ENCODE results near the gene ANKRD29. TPM values are rescaled to one million over a fixed set of nuclear protein-coding genes. Genes with fewer than 3 reads are reported as not detected.
"Not testable (repeated sequence)": the region's sequence is repeated elsewhere in the genome, so short reads cannot be mapped to it uniquely, and the experiment has no call there.

Gene ANKRD29
- total RNA-seq, 1 donor from 2014 or later = 9.2 TPM

- Histone ChIP-seq H3K9me3 (replicated peaks) (no peaks in the 10 kb centered on the region), H3K36me3 (peaks cover 9% of the 10 kb centered on the region), H3K4me1 (peaks cover 57% of the 10 kb centered on the region), H3K4me3 (no peak overlapping the region), H3K27me3 (ENCODE audit: low read depth) (no peaks in the 10 kb centered on the region), H3K27ac (replicated peaks) (no peak overlapping the region)
- intact Hi-C loops (cut with micrococcal nuclease) = no loop called here
- DNase-seq = no peak
- TF ChIP-seq, protein P1, sequence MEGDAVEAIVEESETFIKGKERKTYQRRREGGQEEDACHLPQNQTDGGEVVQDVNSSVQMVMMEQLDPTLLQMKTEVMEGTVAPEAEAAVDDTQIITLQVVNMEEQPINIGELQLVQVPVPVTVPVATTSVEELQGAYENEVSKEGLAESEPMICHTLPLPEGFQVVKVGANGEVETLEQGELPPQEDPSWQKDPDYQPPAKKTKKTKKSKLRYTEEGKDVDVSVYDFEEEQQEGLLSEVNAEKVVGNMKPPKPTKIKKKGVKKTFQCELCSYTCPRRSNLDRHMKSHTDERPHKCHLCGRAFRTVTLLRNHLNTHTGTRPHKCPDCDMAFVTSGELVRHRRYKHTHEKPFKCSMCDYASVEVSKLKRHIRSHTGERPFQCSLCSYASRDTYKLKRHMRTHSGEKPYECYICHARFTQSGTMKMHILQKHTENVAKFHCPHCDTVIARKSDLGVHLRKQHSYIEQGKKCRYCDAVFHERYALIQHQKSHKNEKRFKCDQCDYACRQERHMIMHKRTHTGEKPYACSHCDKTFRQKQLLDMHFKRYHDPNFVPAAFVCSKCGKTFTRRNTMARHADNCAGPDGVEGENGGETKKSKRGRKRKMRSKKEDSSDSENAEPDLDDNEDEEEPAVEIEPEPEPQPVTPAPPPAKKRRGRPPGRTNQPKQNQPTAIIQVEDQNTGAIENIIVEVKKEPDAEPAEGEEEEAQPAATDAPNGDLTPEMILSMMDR (IDR thresholded peaks at IDR 0.05; ENCODE audit: borderline replicate concordance) = no peak
Observed at GRCh38 chr18:23578891-23579653, 83.6 kb downstream of the ANKRD29 start.

DNA sequence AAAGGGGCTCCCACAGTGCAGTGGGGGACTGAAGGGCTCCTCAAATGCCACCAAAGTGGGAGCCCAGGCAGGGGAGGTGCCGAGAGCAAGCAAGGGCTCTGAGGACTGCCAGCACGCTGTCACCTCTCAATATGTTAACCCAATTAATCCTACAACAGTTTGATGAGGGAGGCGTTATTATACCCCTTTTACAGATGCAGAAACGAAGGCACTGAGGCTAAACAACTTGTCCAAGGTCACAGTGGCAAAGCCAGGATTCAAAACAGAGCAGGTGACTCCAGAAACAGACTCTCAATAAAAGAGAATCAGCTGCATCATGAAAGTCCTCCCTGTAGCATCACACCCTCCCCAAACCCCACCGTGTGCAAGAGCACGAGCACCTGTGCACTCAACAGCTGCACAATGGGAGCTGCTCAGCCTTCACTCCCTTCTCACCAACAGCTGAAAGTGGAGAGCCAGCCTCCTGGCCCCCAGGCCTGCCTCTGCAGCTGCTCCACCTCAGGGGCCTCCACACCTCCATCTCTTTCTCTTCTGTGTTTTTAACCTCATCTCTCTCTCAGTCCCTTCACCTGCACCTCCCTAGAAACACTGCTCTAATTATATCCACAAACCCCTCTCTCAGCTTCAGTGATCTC lies 84.5 kb downstream of the ANKRD29 start:
- H3K9me3 ChIP-seq (replicated peaks) = no peaks in the 10 kb centered on the region
- peaks cover 57% of the 10 kb centered on the region for H3K4me1 ChIP-seq
- no peak overlapping the region for H3K27ac ChIP-seq (replicated peaks)
- intact Hi-C loops (cut with micrococcal nuclease) = no loop called here
- no peaks in the 10 kb centered on the region for H3K27me3 ChIP-seq (ENCODE audit: low read depth)
- no peak overlapping the region for H3K4me3 ChIP-seq
- TF ChIP-seq, protein P1 (IDR thresholded peaks at IDR 0.05; ENCODE audit: borderline replicate concordance) = no peak
- DNase-seq = no peak
- peaks cover 9% of the 10 kb centered on the region for H3K36me3 ChIP-seq

DNA sequence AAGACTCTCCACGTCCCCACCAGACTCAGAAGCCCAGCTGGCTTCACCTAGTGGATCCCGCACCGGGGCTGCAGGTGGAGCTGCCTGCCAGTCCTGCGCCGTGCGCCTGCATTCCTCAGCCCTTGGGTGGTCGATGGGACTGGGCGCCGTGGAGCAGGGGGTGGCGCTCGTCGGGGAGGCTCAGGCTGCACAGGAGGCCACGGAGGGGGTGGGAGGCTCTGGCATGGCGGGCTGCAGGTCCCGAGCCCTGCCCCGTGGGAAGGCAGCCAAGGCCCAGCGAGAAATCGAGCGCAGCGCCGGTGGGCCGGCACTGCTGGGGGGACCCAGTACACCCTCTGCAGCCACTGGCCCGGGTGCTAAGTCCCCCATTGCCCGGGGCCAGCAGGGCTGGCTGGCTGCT lies 85.2 kb downstream of the ANKRD29 start:
- peaks cover 59% of the 10 kb centered on the region for H3K4me1 ChIP-seq
- H3K36me3 ChIP-seq; H3K4me3 ChIP-seq; H3K27me3 ChIP-seq (ENCODE audit: low read depth); intact Hi-C loops (cut with micrococcal nuclease); H3K9me3 ChIP-seq (replicated peaks); DNase-seq; H3K27ac ChIP-seq (replicated peaks): not testable (repeated sequence)

- Histone ChIP-seq H3K4me1 (peaks cover 58% of the 10 kb centered on the region), H3K4me3 (no peak overlapping the region), H3K9me3 (replicated peaks) (no peaks in the 10 kb centered on the region), H3K36me3 (peaks cover 21% of the 10 kb centered on the region), H3K27me3 (ENCODE audit: low read depth) (no peaks in the 10 kb centered on the region), H3K27ac (replicated peaks) (peak overlapping the region; percentile 7)
- TF ChIP-seq, protein P1 (IDR thresholded peaks at IDR 0.05; ENCODE audit: borderline replicate concordance) = no peak
- DNase-seq = no peak
- intact Hi-C loops (cut with micrococcal nuclease) = no loop called here
Observed at GRCh38 chr18:23575309-23575651, 87.4 kb downstream of the ANKRD29 start.

- intact Hi-C loops (cut with micrococcal nuclease) = no loop called here
- DNase-seq = no peak
- H3K27me3 ChIP-seq (ENCODE audit: low read depth) = no peaks in the 10 kb centered on the region
- TF ChIP-seq, protein P1 (IDR thresholded peaks at IDR 0.05; ENCODE audit: borderline replicate concordance) = no peak
- H3K27ac ChIP-seq (replicated peaks) = peak overlapping the region; percentile 7
- peaks cover 26% of the 10 kb centered on the region for H3K36me3 ChIP-seq
- peaks cover 54% of the 10 kb centered on the region for H3K4me1 ChIP-seq
- no peak overlapping the region for H3K4me3 ChIP-seq
- no peaks in the 10 kb centered on the region for H3K9me3 ChIP-seq (replicated peaks)
Observed at GRCh38 chr18:23574611-23575308, 88.0 kb downstream of the ANKRD29 start.
